SK-N-MC (cell line): ENCODE measurements around the gene PTOV1.

ENCODE experiments used
- DNase-seq: peaks from one replicate; pipeline ENCODE4 v3.0.0-alpha.2; 2011; ENCODE audit warnings: low read depth, low spot score
- H3K27ac ChIP-seq: fragments of 200-600 bp; sonication (generic); 2 replicates; pipeline ENCODE4 v1.5.1; 2016; ENCODE audit warnings: mixed run types
- H3K36me3 ChIP-seq: fragments of 200-600 bp; sonication (generic); 2 replicates; pipeline ENCODE4 v1.6.1; 2017; ENCODE audit warnings: antibody characterized with exemption, low read length, mixed read lengths; ENCODE audit not compliant: insufficient read depth
- H3K4me3 ChIP-seq: fragments of 200-600 bp; sonication (generic); 2 replicates; pipeline ENCODE4 v1.5.1; 2016
- H3K9ac ChIP-seq: fragments of 200-600 bp; sonication (generic); 2 replicates; pipeline ENCODE4 v1.8.0; 2017; ENCODE audit warnings: mixed run types, mixed read lengths; ENCODE audit not compliant: insufficient read length
- H3K9me3 ChIP-seq: fragments of 200-600 bp; sonication (generic); 2 replicates; pipeline ENCODE4 v1.6.1; 2017; ENCODE audit warnings: low read depth, mild to moderate bottlenecking, antibody characterized with exemption, low read length, moderate library complexity, mixed read lengths
- EZH2 ChIP-seq: fragments of 200-600 bp; sonication (generic); IDR thresholded peaks from one replicate; pipeline ENCODE4 v1.6.1; 2017; ENCODE audit warnings: antibody characterized with exemption
- FOXP2 ChIP-seq: optimal IDR thresholded peaks from 2 replicates; pipeline ENCODE3; 2011; ENCODE audit warnings: mild to moderate bottlenecking, moderate library complexity; ENCODE audit not compliant: insufficient read depth; ENCODE audit errors: extremely low read length, control extremely low read depth
- POLR2AphosphoS5 ChIP-seq: IDR thresholded peaks from 2 replicates; pipeline ENCODE4 v1.6.1; 2012; ENCODE audit warnings: mild to moderate bottlenecking, low read depth, low read length, borderline replicate concordance

Gene PTOV1

GRCh38 chr19:49843265-49843664 is 7.7 kb upstream of the PTOV1 start:
- Histone ChIP-seq H3K27ac (no peak overlapping the region), H3K36me3 (peaks cover 14% of the 10 kb centered on the region; the same call in 1 of the 2 replicates), H3K4me3 (no peak overlapping the region), H3K9ac (no peak overlapping the region), H3K9me3 (no peaks in the 10 kb centered on the region)
- TF ChIP-seq POLR2AphosphoS5: no peak
- no peak for TF ChIP-seq EZH2
- TF ChIP-seq FOXP2: no peak
- no peak for DNase-seq

- DNase-seq: no peak
- Histone ChIP-seq H3K9ac (no peak overlapping the region), H3K4me3 (no peak overlapping the region), H3K9me3 (no peaks in the 10 kb centered on the region), H3K27ac (no peak overlapping the region), H3K36me3 (peaks cover 13% of the 10 kb centered on the region)
- no peak for TF ChIP-seq FOXP2
- TF ChIP-seq EZH2: no peak
- TF ChIP-seq POLR2AphosphoS5: no peak
Observed at GRCh38 chr19:49844138-49845095, 6.5 kb upstream of the PTOV1 start.

- DNase-seq: no peak
- TF ChIP-seq POLR2AphosphoS5 (no peak), FOXP2 (no peak), EZH2 (no peak)
- H3K9me3 ChIP-seq: no peaks in the 10 kb centered on the region
- H3K4me3 ChIP-seq: no peak overlapping the region
- peak overlapping the region; percentile 4 for H3K9ac ChIP-seq
- H3K36me3 ChIP-seq: peaks cover 14% of the 10 kb centered on the region
- peak overlapping the region; percentile 1; the same call in 1 of the 2 replicates for H3K27ac ChIP-seq
Observed at GRCh38 chr19:49845414-49845813, 5.5 kb upstream of the PTOV1 start.

GRCh38 chr19:49846408-49846807 is 4.6 kb upstream of the PTOV1 start:
- Histone ChIP-seq H3K36me3 (peaks cover 14% of the 10 kb centered on the region), H3K4me3 (no peak overlapping the region), H3K27ac (peak overlapping the region; percentile 1; the same call in 1 of the 2 replicates), H3K9me3 (no peaks in the 10 kb centered on the region), H3K9ac (no peak overlapping the region)
- TF ChIP-seq EZH2 (no peak), FOXP2 (no peak), POLR2AphosphoS5 (no peak)
- DNase-seq: no peak

- Histone ChIP-seq H3K27ac (peak overlapping the region; percentile 69), H3K9ac (no peak overlapping the region), H3K9me3 (no peaks in the 10 kb centered on the region), H3K4me3 (0 out of 2 replicates have a peak overlapping the region, but pooled peaks have one; percentile 22), H3K36me3 (peaks cover 24% of the 10 kb centered on the region)
- DNase-seq: peak; percentile 61
- TF ChIP-seq EZH2 (no peak), POLR2AphosphoS5 (no peak), FOXP2 (no peak)
Observed at GRCh38 chr19:49847731-49848696, 2.9 kb upstream of the PTOV1 start.

- Histone ChIP-seq H3K4me3 (no peak overlapping the region), H3K27ac (peak overlapping the region; percentile 69), H3K36me3 (peaks cover 26% of the 10 kb centered on the region), H3K9ac (no peak overlapping the region), H3K9me3 (no peaks in the 10 kb centered on the region)
- no peak for TF ChIP-seq EZH2
- TF ChIP-seq POLR2AphosphoS5: no peak
- no peak for TF ChIP-seq FOXP2
- DNase-seq: no peak
Observed at GRCh38 chr19:49848938-49849337, 2.0 kb upstream of the PTOV1 start.

GRCh38 chr19:49849433-49850220 is 1.3 kb upstream of the PTOV1 start:
- Histone ChIP-seq H3K27ac (peak overlapping the region; percentile 99), H3K36me3 (peaks cover 33% of the 10 kb centered on the region), H3K9ac (no peak overlapping the region), H3K4me3 (peak overlapping the region; percentile 95), H3K9me3 (no peaks in the 10 kb centered on the region)
- no peak; the same call in 1 of the 2 replicates for TF ChIP-seq POLR2AphosphoS5
- no peak for TF ChIP-seq EZH2
- TF ChIP-seq FOXP2: no peak
- DNase-seq: no peak
